Astrocyte of the cerebellum (primary cell): ENCODE results near the gene MMP3.

Experiments
- DNase-seq: peaks from one replicate; pipeline ENCODE4 v3.0.0-alpha.2; 2011; ENCODE audit warnings: low read depth
- H3K4me3 ChIP-seq: 2 replicates; pipeline ENCODE4 v1.5.1; 2011; ENCODE audit warnings: mild to moderate bottlenecking, low read depth, low read length, moderate library complexity
- in situ Hi-C: cut with HindIII; loops from 2 replicates; pipeline ENCODE4 v1.10.0; 2017; ENCODE audit warnings: low sequenced_read_pairs
- TF ChIP-seq, protein P1 (sequence below): IDR thresholded peaks from 2 replicates; pipeline ENCODE4 v1.5.1; 2012; ENCODE audit warnings: low read length, low read depth, moderate library complexity, mild to moderate bottlenecking; ENCODE audit errors: missing control alignments

Gene MMP3

GRCh38 chr11:102830001-102830727, 13.2 kb downstream of the MMP3 start:
- in situ Hi-C loops: no loop called here
- TF ChIP-seq, protein P1, sequence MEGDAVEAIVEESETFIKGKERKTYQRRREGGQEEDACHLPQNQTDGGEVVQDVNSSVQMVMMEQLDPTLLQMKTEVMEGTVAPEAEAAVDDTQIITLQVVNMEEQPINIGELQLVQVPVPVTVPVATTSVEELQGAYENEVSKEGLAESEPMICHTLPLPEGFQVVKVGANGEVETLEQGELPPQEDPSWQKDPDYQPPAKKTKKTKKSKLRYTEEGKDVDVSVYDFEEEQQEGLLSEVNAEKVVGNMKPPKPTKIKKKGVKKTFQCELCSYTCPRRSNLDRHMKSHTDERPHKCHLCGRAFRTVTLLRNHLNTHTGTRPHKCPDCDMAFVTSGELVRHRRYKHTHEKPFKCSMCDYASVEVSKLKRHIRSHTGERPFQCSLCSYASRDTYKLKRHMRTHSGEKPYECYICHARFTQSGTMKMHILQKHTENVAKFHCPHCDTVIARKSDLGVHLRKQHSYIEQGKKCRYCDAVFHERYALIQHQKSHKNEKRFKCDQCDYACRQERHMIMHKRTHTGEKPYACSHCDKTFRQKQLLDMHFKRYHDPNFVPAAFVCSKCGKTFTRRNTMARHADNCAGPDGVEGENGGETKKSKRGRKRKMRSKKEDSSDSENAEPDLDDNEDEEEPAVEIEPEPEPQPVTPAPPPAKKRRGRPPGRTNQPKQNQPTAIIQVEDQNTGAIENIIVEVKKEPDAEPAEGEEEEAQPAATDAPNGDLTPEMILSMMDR: no peak
- no peak overlapping the region for H3K4me3 ChIP-seq
- no peak for DNase-seq

DNA sequence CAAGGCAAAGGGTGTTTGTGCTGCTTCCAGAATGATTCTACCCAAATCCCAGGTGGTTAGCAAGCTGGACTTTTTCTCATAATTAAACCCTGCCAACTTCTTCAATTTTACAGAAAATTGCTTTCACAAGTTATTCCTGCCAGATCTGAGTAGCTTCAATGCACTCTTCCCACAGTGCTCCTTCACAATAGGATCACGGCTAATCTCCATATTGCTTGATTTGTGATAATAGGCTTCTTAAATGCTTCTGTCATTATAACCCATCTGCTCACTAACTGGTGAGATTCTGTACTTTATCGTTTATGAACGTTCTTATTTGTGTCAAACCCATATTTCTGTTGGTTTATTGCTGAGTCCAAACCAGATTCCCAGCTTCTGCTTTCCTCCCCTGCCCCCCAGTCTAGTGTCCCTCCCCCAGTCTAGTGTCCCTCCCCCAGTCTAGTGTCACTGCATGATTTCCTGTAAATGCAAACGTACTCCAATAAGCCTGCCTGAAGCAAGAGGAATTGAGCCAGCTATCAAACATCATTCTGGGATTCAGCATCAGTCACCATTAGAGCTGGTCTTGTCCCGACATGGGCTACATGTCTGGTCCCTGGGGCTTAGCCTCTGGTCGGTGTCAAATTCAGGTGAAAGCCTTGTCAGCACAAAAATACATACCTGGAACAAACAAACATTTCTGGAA, 14.0 kb downstream of the MMP3 start:
- in situ Hi-C loops: no loop called here
- DNase-seq: no peak
- TF ChIP-seq, protein P1: no peak

GRCh38 chr11:102824556-102824955, 18.9 kb downstream of the MMP3 start:
- no peak overlapping the region for H3K4me3 ChIP-seq
- in situ Hi-C loops: no loop called here
- DNase-seq: no peak
- TF ChIP-seq, protein P1: no peak

More for the DNA sequence above, 14.0 kb downstream of the MMP3 start:
- H3K4me3 ChIP-seq: no peak overlapping the region

DNA sequence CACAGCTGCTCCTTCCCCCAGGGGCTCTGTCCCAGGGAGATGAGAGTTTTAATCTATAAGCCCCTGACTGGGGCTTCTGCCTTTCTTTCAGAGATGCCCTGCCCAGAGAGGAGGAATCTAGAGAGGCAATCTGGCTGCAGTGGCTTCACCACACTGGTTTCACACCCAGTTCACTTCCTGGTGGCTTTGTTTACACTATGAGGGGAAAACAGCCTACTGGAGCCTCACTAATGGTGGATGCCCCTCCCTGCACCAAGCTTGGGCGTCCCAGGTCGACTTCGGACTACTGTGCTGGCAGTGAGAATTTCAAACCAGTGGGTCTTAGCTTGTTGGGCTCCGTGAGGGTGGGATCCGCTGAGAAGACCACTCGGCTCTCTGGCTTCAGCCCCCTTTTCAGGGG, 23.9 kb downstream of the MMP3 start:
- TF ChIP-seq, protein P1: no peak
- no peak for DNase-seq
- H3K4me3 ChIP-seq: no peak overlapping the region
- in situ Hi-C loops: no loop called here

DNA sequence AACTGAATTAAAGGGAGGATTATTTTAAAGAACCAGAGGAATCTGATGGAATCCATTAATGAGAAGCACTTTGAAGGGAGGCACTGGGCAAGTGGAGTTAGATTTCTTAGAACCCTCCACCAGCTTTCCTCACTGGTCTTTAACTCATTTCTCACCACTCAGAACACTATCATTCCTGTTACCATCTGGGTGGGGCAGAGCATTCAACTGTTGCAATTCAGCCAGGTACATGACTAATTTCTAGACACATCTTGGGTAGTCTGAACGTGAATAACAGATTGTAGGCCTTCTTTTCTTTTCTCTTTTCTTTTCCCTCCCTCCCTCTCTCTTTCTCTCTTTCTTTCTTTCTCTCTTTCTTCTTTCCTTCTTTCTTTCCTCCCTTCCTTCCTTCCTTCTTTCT, 29.9 kb downstream of the MMP3 start:
- DNase-seq: no peak
- H3K4me3 ChIP-seq: no peak overlapping the region
- in situ Hi-C loops: no loop called here
- TF ChIP-seq, protein P1: no peak

DNA sequence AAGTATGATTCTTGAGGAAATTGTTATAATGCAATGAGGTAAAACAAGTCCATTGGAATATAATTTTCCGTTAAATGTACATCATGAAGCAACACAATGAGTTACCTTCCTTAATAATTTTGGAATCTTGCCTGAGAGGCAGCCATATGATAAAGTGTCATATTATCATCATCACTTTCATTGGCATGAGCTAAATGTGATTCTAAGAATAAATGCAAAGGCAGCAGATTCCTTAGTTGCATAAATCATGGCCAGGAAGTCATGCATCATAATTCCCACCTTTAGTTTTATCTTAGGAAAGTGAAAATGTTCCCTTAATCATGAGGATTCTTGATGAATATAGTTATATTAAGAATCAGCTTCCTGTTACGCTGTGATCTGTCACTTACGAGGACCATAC, 31.2 kb downstream of the MMP3 start:
- in situ Hi-C loops: no loop called here
- H3K4me3 ChIP-seq: no peak overlapping the region
- DNase-seq: no peak
- TF ChIP-seq, protein P1: no peak
